Left lobe of liver (tissue), 2 donors: ENCODE data around the gene MCRIP1. TPM values are rescaled to one million over a fixed set of nuclear protein-coding genes. Genes with fewer than 3 reads are reported as not detected.

Experiments used
- ATAC-seq: fragments of 200-7000 bp; cut with Tn5 transposase; one replicate; pipeline ENCODE4 v1.9.1; 2020; ENCODE audit warnings: mild to moderate bottlenecking, moderate library complexity
- DNase-seq: peaks from one replicate; pipeline ENCODE4 v3.0.0-alpha.2; 2020; ENCODE audit warnings: low spot score
- total RNA-seq: library from RNA; stranded (reverse); gene quantifications from one replicate; pipeline ENCODE4 v1.2.1, GENCODE V29; 2021
- donor health status: DM: no; HTN: no; CAD: no; lungs with moderate emphysema.
- donor health status: DM: no; HTN: yes; CAD: no.

MCRIP1 gene
- total RNA-seq, 1 donor from 2014 or later = 17.9 TPM

DNA sequence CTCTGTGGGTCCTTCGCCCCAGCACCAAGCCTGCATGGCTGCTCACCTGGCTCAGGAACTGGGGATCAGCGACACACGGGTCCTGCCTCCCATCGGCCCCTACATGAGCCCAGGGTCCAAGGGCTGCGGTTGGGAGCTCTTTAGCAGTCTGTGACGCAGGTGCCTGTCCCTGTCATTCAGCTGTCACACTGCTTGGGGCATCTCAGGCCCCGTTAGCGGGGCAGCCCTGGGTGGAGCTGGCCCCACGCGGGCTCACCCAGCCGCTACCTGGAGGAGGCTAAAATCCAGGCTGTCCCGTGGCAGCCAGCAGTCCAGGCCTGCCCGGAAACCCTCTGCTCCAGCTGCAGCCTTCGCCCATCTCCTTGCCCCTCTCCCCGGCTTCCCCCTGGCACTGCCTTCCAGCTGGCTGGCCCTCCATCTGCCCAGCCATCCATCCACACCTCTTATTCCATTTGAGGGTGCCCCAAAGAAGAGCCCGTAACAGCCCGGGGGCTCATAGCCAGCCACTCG is 25.8 kb downstream of the MCRIP1 start:
- no peak for DNase-seq
- no peak for ATAC-seq

DNA sequence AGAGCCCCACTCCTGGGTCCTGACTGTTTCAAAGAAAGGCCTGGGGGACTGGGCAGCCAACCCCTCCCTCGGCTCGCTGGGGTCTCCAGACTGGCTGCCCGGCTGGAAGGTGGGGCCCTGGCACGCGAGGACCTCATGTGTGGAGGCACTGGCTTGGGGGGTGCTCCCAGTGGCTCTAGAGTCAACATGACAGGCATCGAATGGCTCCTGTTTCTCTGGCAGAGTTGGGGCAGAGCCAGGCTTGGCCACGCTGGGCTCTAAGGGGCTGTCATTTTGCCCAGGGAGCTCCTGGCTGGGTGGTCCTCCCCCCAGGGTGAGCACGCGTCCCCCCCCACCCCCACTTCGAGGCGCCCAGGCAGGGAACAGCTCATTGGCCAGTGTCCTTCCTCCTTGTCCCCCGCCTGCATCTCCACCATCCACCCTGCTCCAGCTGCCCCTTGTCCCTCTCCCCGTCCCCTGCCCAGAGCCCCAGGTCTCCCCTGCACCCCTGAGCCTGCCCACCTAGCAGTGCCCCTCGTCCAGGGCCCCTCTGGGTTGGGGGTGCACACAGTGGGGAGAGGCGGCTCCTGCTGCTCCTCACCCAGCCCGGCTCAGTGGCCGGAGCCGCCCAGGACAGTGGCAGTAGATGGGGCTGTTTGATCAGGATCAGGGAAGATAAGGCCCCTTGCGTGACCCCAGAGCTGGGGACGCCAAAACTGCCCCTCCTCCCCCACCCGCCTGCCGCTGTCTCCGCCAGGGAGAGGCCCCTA is 26.5 kb downstream of the MCRIP1 start:
- ATAC-seq (no peak), DNase-seq (no peak)

- DNase-seq = no peak
- no peak for ATAC-seq
Observed at GRCh38 chr17:81805707-81806460, 27.2 kb downstream of the MCRIP1 start.

- peak; percentile 77 for ATAC-seq
Observed at GRCh38 chr17:81804559-81805399, 28.3 kb downstream of the MCRIP1 start.

DNA sequence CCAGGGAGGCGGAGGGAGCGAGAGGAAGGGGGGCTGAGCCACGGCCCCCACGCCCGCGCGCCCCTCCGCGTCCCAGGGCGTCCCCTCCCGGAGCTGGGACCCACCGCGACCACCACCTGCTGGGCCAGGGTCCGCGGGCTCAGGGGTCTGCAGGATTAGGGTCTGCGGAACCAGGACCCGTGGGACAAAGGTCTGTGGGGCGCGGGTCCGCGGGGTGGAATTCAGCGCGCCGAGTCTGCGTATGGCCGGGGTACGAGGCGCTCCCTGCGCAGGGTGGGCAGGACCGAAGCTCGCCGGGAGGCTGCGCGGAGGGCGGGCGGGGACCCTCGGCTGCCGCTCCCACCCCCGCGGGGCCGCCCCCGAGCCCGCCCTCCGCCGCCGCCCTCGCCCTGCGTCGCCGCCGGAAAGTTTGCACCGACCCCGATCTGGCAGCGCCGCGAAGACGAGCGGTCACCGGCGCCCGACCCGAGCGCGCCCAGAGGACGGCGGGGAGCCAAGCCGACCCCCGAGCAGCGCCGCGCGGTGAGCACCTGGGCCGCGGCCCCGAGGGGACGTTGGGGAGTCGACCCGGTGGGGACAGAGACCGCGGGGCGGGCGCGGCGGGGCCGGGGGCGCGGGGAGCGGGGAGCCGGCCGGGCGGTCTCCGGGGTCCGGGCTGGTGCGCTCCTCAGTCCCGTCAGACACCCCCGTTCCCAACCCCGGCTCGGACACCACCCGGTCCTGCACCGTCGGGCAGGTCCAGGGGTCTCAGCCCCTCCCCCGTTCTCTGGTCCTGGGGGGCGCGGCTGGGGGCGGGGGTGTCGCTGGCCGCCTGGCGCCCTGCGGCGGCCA is 29.1 kb downstream of the MCRIP1 start, which contains the start of gene GCGR:
Gene GCGR, plus strand, starts transcription at position 423 of the 831 bp plus-strand sequence. CDS start 4,869 bp downstream, outside the sequence.
- DNase-seq = no peak
- peak; percentile 34 for ATAC-seq

More at GRCh38 chr17:81804559-81805399, 28.3 kb downstream of the MCRIP1 start:
- DNase-seq = peak; percentile 82

DNA sequence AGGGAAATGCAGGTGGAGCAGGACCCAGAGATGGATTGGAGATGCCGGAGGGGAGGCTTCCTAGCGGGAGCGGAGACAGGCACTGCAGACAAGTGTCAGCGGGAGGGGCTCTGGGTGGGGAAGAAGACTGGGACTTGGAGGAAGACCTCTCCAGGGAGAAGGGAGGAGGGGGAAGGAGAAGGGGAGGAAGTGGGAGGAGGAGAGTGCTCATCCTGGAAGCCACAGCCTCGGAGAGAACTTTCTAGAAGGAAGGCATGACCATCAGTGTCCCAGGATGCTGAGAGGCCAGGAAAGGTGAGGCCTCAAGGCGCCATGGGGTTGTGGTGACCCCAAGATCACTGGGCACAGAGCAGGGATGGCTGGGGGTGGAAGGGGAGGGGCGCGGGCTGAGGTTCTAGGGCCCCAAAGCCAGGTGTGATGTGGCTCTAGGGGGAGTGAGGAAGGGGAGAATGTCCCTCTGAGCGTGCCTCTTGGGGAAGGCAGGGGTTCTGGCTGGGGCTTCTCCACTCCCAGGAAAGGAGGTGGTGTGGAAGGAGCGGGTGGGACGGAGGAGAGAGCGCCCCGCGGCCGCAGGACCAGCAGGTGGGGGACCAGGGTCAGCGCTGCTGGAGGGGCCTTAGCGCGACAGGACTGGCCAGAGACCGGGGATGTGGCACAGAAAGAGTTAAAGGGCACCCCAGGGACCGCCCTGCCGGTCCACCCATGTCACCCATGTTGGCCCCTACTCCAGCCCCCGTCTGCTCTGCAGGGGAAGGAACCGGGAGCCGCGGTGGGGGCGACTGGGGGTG is 30.0 kb downstream of the MCRIP1 start:
- ATAC-seq (no peak), DNase-seq (no peak)

DNA sequence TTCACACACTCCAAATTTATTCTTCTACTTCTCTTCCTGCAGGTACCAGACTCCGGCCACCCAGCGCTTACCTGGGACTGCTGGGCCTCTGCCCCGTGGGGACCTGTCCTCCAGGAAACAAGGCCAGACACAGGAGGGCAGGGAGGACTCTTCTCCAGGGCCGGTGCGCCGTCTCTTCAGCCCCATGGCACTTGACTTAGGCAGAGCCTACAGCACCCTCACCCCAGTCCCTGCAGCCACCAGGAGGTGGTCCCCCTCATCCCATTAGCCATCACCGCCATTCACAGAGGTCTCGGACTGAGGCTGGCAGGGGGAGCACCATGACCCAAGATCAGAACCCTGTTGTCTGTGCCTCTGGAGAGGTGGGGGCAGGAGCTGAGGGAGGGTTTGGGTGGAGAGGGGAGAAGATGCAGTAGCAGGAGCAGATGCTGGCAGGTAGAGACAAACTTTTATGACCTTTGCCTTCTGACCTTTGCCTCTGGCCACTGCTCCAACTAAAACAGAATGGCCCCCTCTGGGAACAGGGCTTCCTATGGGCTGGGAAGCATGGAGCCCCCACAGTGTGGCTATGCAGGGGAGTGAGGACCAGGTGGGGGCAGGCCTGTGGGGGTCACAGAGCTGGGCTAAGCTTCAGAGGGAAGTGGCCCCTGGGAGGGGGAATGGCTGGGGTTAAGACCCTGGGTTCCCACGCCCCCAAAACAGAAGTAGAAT is 30.9 kb downstream of the MCRIP1 start:
- DNase-seq (no peak), ATAC-seq (no peak)

DNA sequence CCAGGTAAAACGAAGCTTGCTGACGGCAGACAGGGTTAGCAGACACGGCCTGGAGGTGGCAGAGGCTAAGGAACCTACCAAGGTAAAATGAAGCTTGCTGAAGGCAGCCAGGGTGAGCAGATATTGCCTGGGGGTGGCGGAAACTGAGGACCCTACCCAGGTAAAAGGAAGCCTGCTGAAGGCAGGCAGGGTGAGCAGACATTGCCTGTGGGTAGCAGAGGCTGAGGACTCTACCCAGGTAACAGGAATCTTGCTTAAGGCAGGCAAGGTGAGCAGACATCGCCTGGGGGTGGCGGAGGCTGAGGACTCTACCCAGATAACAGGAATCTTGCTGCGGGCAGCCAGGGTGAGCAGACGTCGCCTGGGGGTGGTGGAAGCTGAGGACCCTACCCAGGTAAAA is 31.8 kb downstream of the MCRIP1 start:
- ATAC-seq = no peak

DNA sequence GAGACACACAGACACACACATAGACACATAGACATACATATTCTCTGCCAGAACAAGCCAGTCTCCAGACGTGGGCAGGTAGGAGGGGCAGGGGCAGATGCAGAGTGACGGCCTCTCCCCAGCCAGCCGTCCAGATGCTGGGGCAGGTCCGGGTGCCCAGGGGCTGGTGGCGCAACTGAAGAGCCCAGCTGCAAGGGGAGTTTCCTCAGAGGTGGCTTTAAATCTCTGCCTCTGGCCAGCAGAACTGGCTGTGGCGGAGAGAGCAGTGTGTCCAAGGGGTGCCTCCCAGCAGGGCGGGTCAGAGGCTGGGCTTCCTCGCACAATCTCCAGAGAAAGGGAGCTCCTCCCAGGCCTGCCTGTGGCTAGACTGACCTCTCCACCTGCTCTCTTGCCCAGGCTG is 38.6 kb downstream of the MCRIP1 start:
- ATAC-seq = peak; percentile 97
- DNase-seq = no peak

More for the DNA sequence above, 31.8 kb downstream of the MCRIP1 start:
- DNase-seq = no peak

- no peak for DNase-seq
- no peak for ATAC-seq
Observed at GRCh38 chr17:81794074-81794476, 39.0 kb downstream of the MCRIP1 start.

GRCh38 chr17:81792675-81793615 is 40.1 kb downstream of the MCRIP1 start:
- ATAC-seq (no peak), DNase-seq (no peak)

Other genes starting within 250 kb of the MCRIP1 start
- gene NPLOC4, start 196.2 kb downstream of the MCRIP1 start, total RNA-seq = 49.5 TPM
- gene TSPAN10, start 196.1 kb downstream of the MCRIP1 start, total RNA-seq = 1.5 TPM
- 0.40 TPM for gene PDE6G, start 176.7 kb downstream of the MCRIP1 start, total RNA-seq
- gene OXLD1, start 166.7 kb downstream of the MCRIP1 start, total RNA-seq = 18.3 TPM
- 7.0 TPM for gene CCDC137, start 166.6 kb downstream of the MCRIP1 start, total RNA-seq
- gene ARL16, start 149.5 kb downstream of the MCRIP1 start, total RNA-seq = 5.1 TPM
- 40.3 TPM for gene HGS, start 149.3 kb downstream of the MCRIP1 start, total RNA-seq
- gene MRPL12, start 129.9 kb downstream of the MCRIP1 start, total RNA-seq = 75.7 TPM
- 105 TPM for gene SLC25A10, start 121.0 kb downstream of the MCRIP1 start, total RNA-seq
- 109 TPM for gene GCGR, start 29.1 kb downstream of the MCRIP1 start, total RNA-seq
- gene PPP1R27, start 1.8 kb upstream of the MCRIP1 start, total RNA-seq = not detected
- 1,392 TPM for gene P4HB, start 27.2 kb upstream of the MCRIP1 start, total RNA-seq
- gene ARHGDIA, start 38.0 kb upstream of the MCRIP1 start, total RNA-seq = 109 TPM
- 14.5 TPM for gene ALYREF, start 58.3 kb upstream of the MCRIP1 start, total RNA-seq
- gene ANAPC11, start 58.4 kb upstream of the MCRIP1 start, total RNA-seq = 95.7 TPM
- gene NPB, start 68.9 kb upstream of the MCRIP1 start, total RNA-seq = 0.13 TPM
- 113 TPM for gene PCYT2, start 78.1 kb upstream of the MCRIP1 start, total RNA-seq
- 18.0 TPM for gene SIRT7, start 84.9 kb upstream of the MCRIP1 start, total RNA-seq
- gene MAFG, start 94.4 kb upstream of the MCRIP1 start, total RNA-seq = 12.6 TPM
- gene PYCR1, start 104.0 kb upstream of the MCRIP1 start, total RNA-seq = 5.2 TPM
- not detected for gene MYADML2, start 113.9 kb upstream of the MCRIP1 start, total RNA-seq
- gene NOTUM, start 127.9 kb upstream of the MCRIP1 start, total RNA-seq = 4.2 TPM
- gene ASPSCR1, start 144.3 kb upstream of the MCRIP1 start, total RNA-seq = 62.9 TPM
- gene CENPX, start 189.6 kb upstream of the MCRIP1 start, total RNA-seq = 60.0 TPM
- gene LRRC45, start 190.0 kb upstream of the MCRIP1 start, total RNA-seq = 19.4 TPM
- gene RAC3, start 198.4 kb upstream of the MCRIP1 start, total RNA-seq = 8.7 TPM
- 1,477 TPM for gene DCXR, start 204.4 kb upstream of the MCRIP1 start, total RNA-seq
- 45.8 TPM for gene RFNG, start 218.5 kb upstream of the MCRIP1 start, total RNA-seq
- gene GPS1, start 218.6 kb upstream of the MCRIP1 start, total RNA-seq = 84.1 TPM
- 121 TPM for gene DUS1L, start 232.5 kb upstream of the MCRIP1 start, total RNA-seq